ENCODE data around the gene PRKG1.

PRKG1 gene

GRCh38 chr10:51367127-51367526 lies 292.8 kb downstream of the PRKG1 start:
- H3K14ac ChIP-seq (ENCODE audit: low read length), result no peak overlapping the region
- H3K79me1 ChIP-seq (ENCODE audit: low read depth, low read length), result no peaks in the 10 kb centered on the region
- no peaks in the 10 kb centered on the region for H3K4me1 ChIP-seq (ENCODE audit: control insufficient read depth in 2 of 2, insufficient read depth in 1 of 2, low read depth in 1 of 2, low read length in 2 of 2)
- no peak overlapping the region for H2BK5ac ChIP-seq (ENCODE audit: low read length)
- no peaks in the 10 kb centered on the region for H3K27me3 ChIP-seq (ENCODE audit: control insufficient read depth in 3 of 3, insufficient read depth in 3 of 3, low read depth in 1 of 3, low read length in 3 of 3)
- H4K91ac ChIP-seq (ENCODE audit: low read depth, low read length, poor library complexity), result no peak overlapping the region
- H3K18ac ChIP-seq (ENCODE audit: low read length), result no peak overlapping the region
- no peaks in the 10 kb centered on the region for H3K36me3 ChIP-seq (replicated peaks in 1 of 2; ENCODE audit: control insufficient read depth in 2 of 2, insufficient read depth in 2 of 2, low read length in 2 of 2)
- H3K9me3 ChIP-seq (replicated peaks in 1 of 2; ENCODE audit: control insufficient read depth in 2 of 2, insufficient read depth in 1 of 2, low read depth in 1 of 2, low read length in 2 of 2), result no peaks in the 10 kb centered on the region
- H3K27ac ChIP-seq (replicated peaks; ENCODE audit: low read length), result no peak overlapping the region
- H3K4me3 ChIP-seq (ENCODE audit: low read length in 2 of 2), result no peak overlapping the region
- H3K23ac ChIP-seq (ENCODE audit: low read depth, low read length, poor library complexity), result no peak overlapping the region
- H3K4me2 ChIP-seq (ENCODE audit: insufficient read depth, low read length, poor library complexity, severe bottlenecking), result no peak overlapping the region
- no peak for DNase-seq (ENCODE audit: low spot score)
- no peak overlapping the region for H3K4ac ChIP-seq (ENCODE audit: low read length)
- H2BK120ac ChIP-seq (ENCODE audit: low read depth, low read length), result no peak overlapping the region
- no CpG with 5 or more reads among the region's 4 CpGs for WGBS, 2 donors (ENCODE audit: extremely low coverage in 2 of 2, insufficient read length in 2 of 2, insufficient replicate concordance in 1 of 2)
- H2AK5ac ChIP-seq (ENCODE audit: low read depth, low read length), result no peak overlapping the region
- H4K8ac ChIP-seq (ENCODE audit: low read depth, low read length), result no peak overlapping the region
- H2BK12ac ChIP-seq (ENCODE audit: low read length), result no peak overlapping the region
- H3K9ac ChIP-seq (ENCODE audit: low read depth, low read length, poor library complexity), result no peak overlapping the region
- no peak overlapping the region for H2AFZ ChIP-seq (ENCODE audit: low read length)
- H2BK15ac ChIP-seq (ENCODE audit: low read length), result no peak overlapping the region

DNA sequence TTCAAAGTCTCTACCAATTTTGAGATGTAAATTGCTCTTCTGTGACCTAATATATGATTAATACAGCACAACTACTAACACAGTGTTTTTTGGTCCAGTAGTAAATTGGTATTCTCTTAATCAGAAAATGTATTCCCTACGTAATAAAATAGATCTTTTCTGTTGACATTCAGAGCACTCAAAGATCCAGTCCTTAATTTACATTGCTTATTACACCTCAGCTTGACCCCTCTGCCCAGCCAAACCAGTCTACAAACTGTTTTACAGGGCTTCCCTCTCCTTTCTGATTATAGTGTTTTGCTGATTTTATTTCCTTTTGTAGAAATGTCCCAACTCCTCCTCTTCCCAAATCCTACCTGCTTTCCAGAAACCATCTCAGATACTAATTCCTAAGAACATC lies 293.4 kb downstream of the PRKG1 start:
- H3K4ac ChIP-seq (ENCODE audit: low read length), result no peak overlapping the region

GRCh38 chr10:51368943-51369342 lies 294.7 kb downstream of the PRKG1 start:
- Histone ChIP-seq H3K4me1 (ENCODE audit: control insufficient read depth in 2 of 2, insufficient read depth in 1 of 2, low read depth in 1 of 2, low read length in 2 of 2) (no peaks in the 10 kb centered on the region), H2BK15ac (ENCODE audit: low read length) (no peak overlapping the region), H3K14ac (ENCODE audit: low read length) (no peak overlapping the region), H3K27ac (replicated peaks; ENCODE audit: low read length) (no peak overlapping the region), H3K36me3 (replicated peaks in 1 of 2; ENCODE audit: control insufficient read depth in 2 of 2, insufficient read depth in 2 of 2, low read length in 2 of 2) (no peaks in the 10 kb centered on the region), H2AK5ac (ENCODE audit: low read depth, low read length) (no peak overlapping the region), H3K4me2 (ENCODE audit: insufficient read depth, low read length, poor library complexity, severe bottlenecking) (no peak overlapping the region), H2BK12ac (ENCODE audit: low read length) (no peak overlapping the region), H3K27me3 (ENCODE audit: control insufficient read depth in 3 of 3, insufficient read depth in 3 of 3, low read depth in 1 of 3, low read length in 3 of 3) (no peaks in the 10 kb centered on the region), H4K8ac (ENCODE audit: low read depth, low read length) (no peak overlapping the region), H3K9me3 (replicated peaks in 1 of 2; ENCODE audit: control insufficient read depth in 2 of 2, insufficient read depth in 1 of 2, low read depth in 1 of 2, low read length in 2 of 2) (no peaks in the 10 kb centered on the region), H2BK5ac (ENCODE audit: low read length) (no peak overlapping the region), H3K18ac (ENCODE audit: low read length) (no peak overlapping the region), H3K79me1 (ENCODE audit: low read depth, low read length) (no peaks in the 10 kb centered on the region), H2AFZ (ENCODE audit: low read length) (no peak overlapping the region), H3K4me3 (ENCODE audit: low read length in 2 of 2) (no peak overlapping the region), H2BK120ac (ENCODE audit: low read depth, low read length) (no peak overlapping the region), H3K9ac (ENCODE audit: low read depth, low read length, poor library complexity) (no peak overlapping the region), H4K91ac (ENCODE audit: low read depth, low read length, poor library complexity) (no peak overlapping the region), H3K23ac (ENCODE audit: low read depth, low read length, poor library complexity) (no peak overlapping the region), H3K4ac (ENCODE audit: low read length) (no peak overlapping the region)
- no CpG with 5 or more reads among the region's 5 CpGs for WGBS, 2 donors (ENCODE audit: extremely low coverage in 2 of 2, insufficient read length in 2 of 2, insufficient replicate concordance in 1 of 2)
- DNase-seq (ENCODE audit: low spot score), result no peak

More for the DNA sequence above, 293.4 kb downstream of the PRKG1 start:
- no peaks in the 10 kb centered on the region for H3K36me3 ChIP-seq (replicated peaks in 1 of 2; ENCODE audit: control insufficient read depth in 2 of 2, insufficient read depth in 2 of 2, low read length in 2 of 2)
- DNase-seq (ENCODE audit: low spot score), result no peak
- no peak overlapping the region for H4K8ac ChIP-seq (ENCODE audit: low read depth, low read length)
- no peak overlapping the region for H2AFZ ChIP-seq (ENCODE audit: low read length)
- H2BK5ac ChIP-seq (ENCODE audit: low read length), result no peak overlapping the region
- no peak overlapping the region for H3K4me3 ChIP-seq (ENCODE audit: low read length in 2 of 2)
- no CpG with 5 or more reads among the region's 1 CpG for WGBS, 2 donors (ENCODE audit: extremely low coverage in 2 of 2, insufficient read length in 2 of 2, insufficient replicate concordance in 1 of 2)
- H2BK120ac ChIP-seq (ENCODE audit: low read depth, low read length), result no peak overlapping the region
- H2BK15ac ChIP-seq (ENCODE audit: low read length), result no peak overlapping the region
- H3K4me2 ChIP-seq (ENCODE audit: insufficient read depth, low read length, poor library complexity, severe bottlenecking), result no peak overlapping the region
- no peak overlapping the region for H3K14ac ChIP-seq (ENCODE audit: low read length)
- no peaks in the 10 kb centered on the region for H3K79me1 ChIP-seq (ENCODE audit: low read depth, low read length)
- no peak overlapping the region for H3K27ac ChIP-seq (replicated peaks; ENCODE audit: low read length)
- no peak overlapping the region for H3K18ac ChIP-seq (ENCODE audit: low read length)
- H2AK5ac ChIP-seq (ENCODE audit: low read depth, low read length), result no peak overlapping the region
- H3K9ac ChIP-seq (ENCODE audit: low read depth, low read length, poor library complexity), result no peak overlapping the region
- H3K4me1 ChIP-seq (ENCODE audit: control insufficient read depth in 2 of 2, insufficient read depth in 1 of 2, low read depth in 1 of 2, low read length in 2 of 2), result no peaks in the 10 kb centered on the region
- H3K9me3 ChIP-seq (replicated peaks in 1 of 2; ENCODE audit: control insufficient read depth in 2 of 2, insufficient read depth in 1 of 2, low read depth in 1 of 2, low read length in 2 of 2), result no peaks in the 10 kb centered on the region
- no peak overlapping the region for H4K91ac ChIP-seq (ENCODE audit: low read depth, low read length, poor library complexity)
- H3K27me3 ChIP-seq (ENCODE audit: control insufficient read depth in 3 of 3, insufficient read depth in 3 of 3, low read depth in 1 of 3, low read length in 3 of 3), result no peaks in the 10 kb centered on the region
- H3K23ac ChIP-seq (ENCODE audit: low read depth, low read length, poor library complexity), result no peak overlapping the region
- H2BK12ac ChIP-seq (ENCODE audit: low read length), result no peak overlapping the region

GRCh38 chr10:51369903-51370302 lies 295.6 kb downstream of the PRKG1 start:
- Histone ChIP-seq H2AFZ (ENCODE audit: low read length) (no peak overlapping the region), H2BK12ac (ENCODE audit: low read length) (no peak overlapping the region), H3K4me1 (ENCODE audit: control insufficient read depth in 2 of 2, insufficient read depth in 1 of 2, low read depth in 1 of 2, low read length in 2 of 2) (no peaks in the 10 kb centered on the region), H2BK5ac (ENCODE audit: low read length) (no peak overlapping the region), H4K91ac (ENCODE audit: low read depth, low read length, poor library complexity) (no peak overlapping the region), H3K27me3 (ENCODE audit: control insufficient read depth in 3 of 3, insufficient read depth in 3 of 3, low read depth in 1 of 3, low read length in 3 of 3) (no peaks in the 10 kb centered on the region), H3K23ac (ENCODE audit: low read depth, low read length, poor library complexity) (no peak overlapping the region), H3K27ac (replicated peaks; ENCODE audit: low read length) (no peak overlapping the region), H3K9me3 (replicated peaks in 1 of 2; ENCODE audit: control insufficient read depth in 2 of 2, insufficient read depth in 1 of 2, low read depth in 1 of 2, low read length in 2 of 2) (no peaks in the 10 kb centered on the region), H3K4me3 (ENCODE audit: low read length in 2 of 2) (no peak overlapping the region), H3K36me3 (replicated peaks in 1 of 2; ENCODE audit: control insufficient read depth in 2 of 2, insufficient read depth in 2 of 2, low read length in 2 of 2) (no peaks in the 10 kb centered on the region), H2AK5ac (ENCODE audit: low read depth, low read length) (no peak overlapping the region), H3K14ac (ENCODE audit: low read length) (no peak overlapping the region), H4K8ac (ENCODE audit: low read depth, low read length) (no peak overlapping the region), H3K79me1 (ENCODE audit: low read depth, low read length) (no peaks in the 10 kb centered on the region), H2BK15ac (ENCODE audit: low read length) (no peak overlapping the region), H3K18ac (ENCODE audit: low read length) (no peak overlapping the region), H3K4ac (ENCODE audit: low read length) (no peak overlapping the region), H3K4me2 (ENCODE audit: insufficient read depth, low read length, poor library complexity, severe bottlenecking) (no peak overlapping the region), H2BK120ac (ENCODE audit: low read depth, low read length) (no peak overlapping the region), H3K9ac (ENCODE audit: low read depth, low read length, poor library complexity) (no peak overlapping the region)
- no peak for DNase-seq (ENCODE audit: low spot score)
- WGBS, 2 donors (ENCODE audit: extremely low coverage in 2 of 2, insufficient read length in 2 of 2, insufficient replicate concordance in 1 of 2), result no CpG with 5 or more reads among the region's 2 CpGs
